ENCODE measurements around the gene HOXC5.
A peak's percentile ranks its signal among the peaks of the same experiment; 100 is the strongest.

The HOXC5 gene

GRCh38 chr12:54000116-54001114 lies 32.4 kb upstream of the HOXC5 start, which contains the start of gene HOXC9:
TSS of gene HOXC9 (plus strand) at chr12:54000161. CDS start at chr12:54000189, 28 bp downstream.
- DNase-seq (ENCODE audit: extremely low read depth, low read depth) = no peak
- H3K4me3 ChIP-seq (replicated peaks; ENCODE audit: low read depth, low read length) = peak within 1 kb of the TSS; percentile 67
- no peak for TF ChIP-seq CTCF (IDR thresholded peaks at IDR 0.05; ENCODE audit: low read depth, low read length, missing control alignments)

- no peak for TF ChIP-seq CTCF (IDR thresholded peaks at IDR 0.05; ENCODE audit: low read depth, low read length, missing control alignments)
- peak overlapping the region; percentile 67 for H3K4me3 ChIP-seq (replicated peaks; ENCODE audit: low read depth, low read length)
- no peak for DNase-seq (ENCODE audit: extremely low read depth, low read depth)
Measured at GRCh38 chr12:54001283-54002187, 31.3 kb upstream of the HOXC5 start.

GRCh38 chr12:54002278-54002914 lies 30.5 kb upstream of the HOXC5 start:
- H3K4me3 ChIP-seq (replicated peaks; ENCODE audit: low read depth, low read length) = no peak overlapping the region

GRCh38 chr12:54002915-54003389 lies 29.9 kb upstream of the HOXC5 start:
- TF ChIP-seq CTCF (IDR thresholded peaks at IDR 0.05; ENCODE audit: low read depth, low read length, missing control alignments) = no peak
- no peak overlapping the region for H3K4me3 ChIP-seq (replicated peaks; ENCODE audit: low read depth, low read length)
- DNase-seq (ENCODE audit: extremely low read depth, low read depth) = no peak

More at GRCh38 chr12:54002278-54002914, 30.5 kb upstream of the HOXC5 start:
- DNase-seq (ENCODE audit: extremely low read depth, low read depth) = no peak
- no peak for TF ChIP-seq CTCF (IDR thresholded peaks at IDR 0.05; ENCODE audit: low read depth, low read length, missing control alignments)

- DNase-seq (ENCODE audit: extremely low read depth, low read depth) = no peak
- H3K4me3 ChIP-seq (replicated peaks; ENCODE audit: low read depth, low read length) = no peak overlapping the region
- TF ChIP-seq CTCF (IDR thresholded peaks at IDR 0.05; ENCODE audit: low read depth, low read length, missing control alignments) = no peak
Measured at GRCh38 chr12:54003625-54004024, 29.2 kb upstream of the HOXC5 start.

Measured in HFF-Myc (cell line).